Stomach (tissue), 9 donors: ENCODE results near the gene NAALADL2. TPM values are rescaled to one million over a fixed set of nuclear protein-coding genes. Genes with fewer than 3 reads are reported as not detected.

ENCODE experiments used
- DNase-seq, 2 donors: peaks; one replicate each; pipeline versions ENCODE4 v3.0.0 to v3.0.0-alpha.2; 2013 to 2019
- H3K27ac ChIP-seq, 5 donors: fragments of 200-600 bp in 4 of 5; sonication (generic) in 4 of 5; one replicate each; pipeline ENCODE4 v1.5.1; 2013 to 2019; ENCODE audit warnings: mild to moderate bottlenecking in 1 of 5, moderate library complexity in 1 of 5
- H3K27me3 ChIP-seq, 3 donors: fragments of 200-600 bp; sonication (generic); one replicate each; pipeline ENCODE4 v1.5.1; 2017 to 2019; ENCODE audit warnings: mixed run types in 1 of 3
- H3K36me3 ChIP-seq, 4 donors: fragments of 200-600 bp; sonication (generic); 1 replicate in 3 of 4; 2 replicates in 1 of 4; pipeline ENCODE4 v1.5.1; 2016 to 2019
- H3K4me1 ChIP-seq, 4 donors: fragments of 200-600 bp; sonication (generic); one replicate each; pipeline ENCODE4 v1.5.1; 2016 to 2019
- H3K4me3 ChIP-seq, 4 donors: fragments of 200-600 bp; sonication (generic) in 3 of 4; one replicate each; pipeline ENCODE4 v1.5.1; 2016 to 2019; ENCODE audit warnings: mild to moderate bottlenecking in 1 of 4
- H3K9me3 ChIP-seq, 4 donors: fragments of 200-600 bp; sonication (generic); one replicate each; pipeline ENCODE4 v1.5.1; 2016 to 2019
- CTCF ChIP-seq, 7 experiments: fragments of 450-650 bp in 4 of 7; fragments of 200-600 bp in 3 of 7; sonication (generic) in 3 of 7; IDR thresholded peaks; one replicate each; pipeline ENCODE4 v1.5.1; 2016 to 2019; ENCODE audit warnings: antibody characterized with exemption in 7 of 7, control low read depth in 2 of 7, mild to moderate bottlenecking in 1 of 7
- EP300 ChIP-seq: sonication (generic); formaldehyde crosslinking; IDR thresholded peaks from one replicate; pipeline ENCODE4 v1.6.1; 2017; ENCODE audit warnings: antibody characterized with exemption
- POLR2A ChIP-seq, 4 donors: fragments of 450-650 bp; IDR thresholded peaks; one replicate each; pipeline ENCODE4 v1.6.1; 2016; ENCODE audit warnings: antibody characterized with exemption in 4 of 4, control low read depth in 2 of 4, mild to moderate bottlenecking in 1 of 4, moderate library complexity in 1 of 4
- POLR2AphosphoS5 ChIP-seq, 3 donors: sonication (generic); formaldehyde crosslinking; IDR thresholded peaks; one replicate each; pipeline ENCODE4 v1.6.1; 2016; ENCODE audit warnings: antibody characterized with exemption in 3 of 3
- WGBS, 5 donors: extraction: QIAGEN DNeasy Blood & Tissue Kit in 3 of 5; methylation state at CpG; one replicate each; pipeline versions ENCODE4 v1.1.5 to v1.1.7; 2013 to 2018; 5-methylcytosine and 5-hydroxymethylcytosine counted together
- intact Hi-C: fragments of 100-400 bp; cut with DNase I; formaldehyde crosslinking; loops from one replicate; pipeline ENCODE4 v1.15.1; 2023; ENCODE audit warnings: low total_unique reads
- polyA plus RNA-seq, 3 donors: library from polyadenylated mRNA; stranded (reverse); fragments of 200-250 nt; gene quantifications; one replicate each; pipeline ENCODE4 v1.2.3, GENCODE V29; 2013
- total RNA-seq, 5 donors: library from RNA; depleted of rRNA; stranded (reverse); fragments of >200 nt; gene quantifications; one replicate each; pipeline versions ENCODE4 v1.1.0 to v1.2.3, GENCODE V29; 2014 to 2016
- donor health status: healthy with polysubstance abuse.
- donor health status: Bipolar disorder and iron deficiency.
- donor health status: healthy.

The NAALADL2 gene
- total and polyA plus RNA-seq, 8 donors, result 0.58 to 43.7 (median 5.4) TPM

DNA sequence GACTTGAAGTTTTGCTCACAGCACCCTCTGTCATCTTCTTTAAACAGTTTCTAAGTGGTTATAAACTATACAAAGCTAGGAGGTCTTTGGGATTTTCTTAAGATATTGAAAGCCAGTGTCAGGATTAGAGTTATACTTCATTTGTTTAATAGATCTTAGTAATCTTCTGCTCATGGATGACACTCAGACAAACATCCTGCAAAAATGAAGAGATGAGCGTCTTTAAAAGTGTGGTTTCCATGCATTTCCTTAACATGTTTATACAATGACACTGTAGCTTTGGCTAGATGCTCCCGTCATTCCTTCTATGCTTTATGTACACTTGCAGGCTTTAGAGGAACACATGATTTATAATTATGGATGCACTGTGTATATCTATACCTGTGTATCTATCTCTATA, 182.2 kb downstream of the NAALADL2 start:
- H3K27me3 ChIP-seq, result no peaks in the 10 kb centered on the region
- 49 to 81% (median 70%) methylated on average over 2 of the region's 2 CpGs for WGBS, 5 donors
- TF ChIP-seq CTCF (IDR thresholded peaks at IDR 0.05), result no peak
- no peak for TF ChIP-seq POLR2AphosphoS5 (IDR thresholded peaks at IDR 0.05)
- no peak for TF ChIP-seq POLR2A (IDR thresholded peaks at IDR 0.05)
- TF ChIP-seq EP300, result no peak
- H3K9me3 ChIP-seq, result no peaks in the 10 kb centered on the region
- no peak overlapping the region for H3K27ac ChIP-seq
- peak in 1 of 2 donors; percentile 9 for DNase-seq
- no peaks in the 10 kb centered on the region for H3K36me3 ChIP-seq
- no peak overlapping the region for H3K4me3 ChIP-seq
- intact Hi-C loops, result no loop called here
- no peaks in the 10 kb centered on the region for H3K4me1 ChIP-seq

GRCh38 chr3:175046601-175047000, 187.5 kb downstream of the NAALADL2 start:
- no peaks in the 10 kb centered on the region for H3K36me3 ChIP-seq
- WGBS, 5 donors, result 70 to 90% (median 85%) methylated on average over 4 of the region's 4 CpGs
- peak in 1 of 2 donors; percentile 38 for DNase-seq
- H3K27me3 ChIP-seq, result no peaks in the 10 kb centered on the region
- no peak overlapping the region for H3K27ac ChIP-seq
- no peak overlapping the region for H3K4me3 ChIP-seq
- TF ChIP-seq POLR2A (IDR thresholded peaks at IDR 0.05) (no peak), EP300 (no peak), CTCF (IDR thresholded peaks at IDR 0.05) (no peak), POLR2AphosphoS5 (IDR thresholded peaks at IDR 0.05) (no peak)
- no peaks in the 10 kb centered on the region for H3K4me1 ChIP-seq
- peaks cover 0 to 19% (median 8%) of the 10 kb centered on the region in 4 donors for H3K9me3 ChIP-seq
- intact Hi-C loops, result no loop called here

GRCh38 chr3:175047786-175048185, 188.7 kb downstream of the NAALADL2 start:
- WGBS, 5 donors, result 95 to 100% (median 99%) methylated on average over 1 of the region's 1 CpG
- H3K4me3 ChIP-seq, result no peak overlapping the region
- no peaks in the 10 kb centered on the region for H3K4me1 ChIP-seq
- intact Hi-C loops, result no loop called here
- no peaks in the 10 kb centered on the region for H3K36me3 ChIP-seq
- no peaks in the 10 kb centered on the region for H3K27me3 ChIP-seq
- no peak overlapping the region for H3K27ac ChIP-seq
- H3K9me3 ChIP-seq, result peaks cover 0 to 23% (median 8%) of the 10 kb centered on the region in 4 donors
- no peak for TF ChIP-seq POLR2A (IDR thresholded peaks at IDR 0.05)
- TF ChIP-seq POLR2AphosphoS5 (IDR thresholded peaks at IDR 0.05), result no peak
- no peak for TF ChIP-seq CTCF (IDR thresholded peaks at IDR 0.05)
- TF ChIP-seq EP300, result no peak
- DNase-seq, result no peak

DNA sequence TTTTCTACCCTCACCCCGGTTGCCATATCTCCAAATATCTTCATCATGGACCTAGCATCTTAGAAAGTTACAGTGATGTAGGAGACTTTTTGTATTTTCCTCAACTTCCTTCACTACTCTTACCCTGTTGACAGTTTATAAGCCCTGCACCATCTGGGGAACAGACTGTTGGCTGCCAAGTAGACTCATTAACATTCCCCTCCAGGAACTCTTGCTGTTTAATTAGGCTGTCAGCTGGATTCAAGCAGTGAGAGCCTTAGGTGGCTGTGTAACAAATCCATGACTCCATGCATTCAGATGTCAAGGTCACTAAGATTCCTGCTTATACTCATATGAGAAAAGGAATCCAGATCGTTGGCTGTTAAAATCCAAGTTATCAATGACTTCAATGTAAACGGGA, 198.3 kb downstream of the NAALADL2 start:
- TF ChIP-seq CTCF (IDR thresholded peaks at IDR 0.05), result no peak
- no peak for TF ChIP-seq POLR2AphosphoS5 (IDR thresholded peaks at IDR 0.05)
- no peak for TF ChIP-seq EP300
- TF ChIP-seq POLR2A (IDR thresholded peaks at IDR 0.05), result no peak
- Histone ChIP-seq H3K4me1 (peaks cover 0 to 6% (median 1%) of the 10 kb centered on the region in 4 donors), H3K27ac (no peak overlapping the region), H3K27me3 (no peaks in the 10 kb centered on the region), H3K9me3 (peaks cover 0 to 22% (median 9%) of the 10 kb centered on the region in 4 donors), H3K36me3 (no peaks in the 10 kb centered on the region), H3K4me3 (no peak overlapping the region)
- intact Hi-C loops, result no loop called here
- WGBS, 5 donors, result 77 to 84% (median 81%) methylated on average over 3 of the region's 3 CpGs
- no peak for DNase-seq
